HCT116 (cell line): ENCODE results near the gene CDH9. TPM values are rescaled to one million over a fixed set of nuclear protein-coding genes. Genes with fewer than 3 reads are reported as not detected.

Experiments used
- ATAC-seq: fragments of 200-7000 bp; cut with Tn5 transposase; 2 replicates; pipeline ENCODE4 v1.9.1; 2020; ENCODE audit warnings: mild to moderate bottlenecking, moderate library complexity
- Bru-seq: library from RNA; stranded (reverse); fragments of 400-500 nt; gene quantifications from one replicate; lab custom pipeline; 2021; lab: Mats Ljungman, UMichigan
- BruChase-seq, 2 experiments: library from RNA; stranded (reverse); fragments of 400-500 nt; gene quantifications; one replicate each; lab custom pipeline; 2021; lab: Mats Ljungman, UMichigan
- BruUV-seq: library from RNA; stranded (reverse); fragments of 400-500 nt; replicated peaks from 2 replicates; lab custom pipeline; 2021; lab: Mats Ljungman, UMichigan
- CTCF ChIA-PET: fragments of 300-600 bp; sonication (Branson Sonifier 250); formaldehyde crosslinking; loops from one replicate; lab custom pipeline; 2021; ENCODE audit warnings: antibody characterized with exemption; lab: Charles Lee
- POLR2A ChIA-PET: fragments of 300-600, 350-600 bp; sonication (Branson Sonifier 250); formaldehyde crosslinking; loops from one replicate; lab custom pipeline; 2021; ENCODE audit warnings: antibody characterized with exemption; lab: Charles Lee
- RAD21 ChIA-PET, 2 experiments: fragments of 300-600 bp; sonication (Branson Sonifier 250); formaldehyde crosslinking; loops; one replicate each; lab custom pipeline; 2023; ENCODE audit warnings: low total read pairs in 2 of 2; ENCODE audit not compliant: uncharacterized antibody in 2 of 2, unreplicated experiment in 2 of 2, low non-redundant PET in 1 of 2; lab: Charles Lee
- DNase-seq: peaks from one replicate; pipeline ENCODE4 v3.0.0-alpha.2; 2010; ENCODE audit warnings: low read depth, low spot score
- H2AFZ ChIP-seq: fragments of 200-600 bp; shearing (Covaris generic), sonication (generic); 2 replicates; pipeline ENCODE4 v1.6.1; 2017; ENCODE audit warnings: low read depth, mixed run types, mixed read lengths, antibody characterized with exemption, low read length; ENCODE audit not compliant: poor library complexity, severe bottlenecking
- H3K27ac ChIP-seq: 2 replicates; pipeline ENCODE4 v1.5.1; 2012; ENCODE audit warnings: low read depth, low read length
- H3K27me3 ChIP-seq: fragments of 200-600 bp; sonication (generic); 2 replicates; pipeline ENCODE4 v1.6.1; 2016; ENCODE audit warnings: mixed run types, low read length, mixed read lengths; ENCODE audit not compliant: insufficient read depth
- H3K36me3 ChIP-seq, 2 experiments: fragments of 200-500 bp in 1 of 2; fragments of 200-600 bp in 1 of 2; sonication (Bioruptor generic) in 1 of 2; sonication (generic) in 1 of 2; 2 replicates each; pipeline versions ENCODE4 v1.5.1 to v1.6.1; 2014 to 2016; ENCODE audit warnings: low read length in 2 of 2, inconsistent platforms in 1 of 2, mixed read lengths in 1 of 2, mixed run types in 1 of 2; ENCODE audit not compliant: insufficient read depth in 2 of 2, control insufficient read depth in 1 of 2
- H3K4me1 ChIP-seq, 2 experiments: fragments of 200-600 bp in 1 of 2; sonication (generic) in 1 of 2; 2 replicates each; pipeline versions ENCODE4 v1.5.1 to v1.6.1; 2012 to 2017; ENCODE audit warnings: low read length in 2 of 2, inconsistent platforms in 1 of 2, mild to moderate bottlenecking in 1 of 2, mixed read lengths in 1 of 2, mixed run types in 1 of 2, moderate library complexity in 1 of 2; ENCODE audit not compliant: insufficient read depth in 2 of 2, control insufficient read depth in 1 of 2
- H3K4me2 ChIP-seq: fragments of 200-600 bp; sonication (generic); 2 replicates; pipeline ENCODE4 v1.6.1; 2017; ENCODE audit warnings: mixed run types, low read length, mixed read lengths
- H3K4me3 ChIP-seq, 2 experiments: fragments of 200-600 bp in 1 of 2; sonication (generic) in 1 of 2; replicated peaks in 1 of 2; 2 replicates each; pipeline ENCODE4 v1.5.1; 2011 to 2016; ENCODE audit warnings: low read length in 2 of 2, control low read depth in 1 of 2, low read depth in 1 of 2, mild to moderate bottlenecking in 1 of 2, mixed read lengths in 1 of 2, mixed run types in 1 of 2
- H3K79me2 ChIP-seq: fragments of 200-600 bp; sonication (generic); 2 replicates; pipeline ENCODE4 v1.6.1; 2017; ENCODE audit warnings: mild to moderate bottlenecking, mixed run types, low read length, moderate library complexity, mixed read lengths; ENCODE audit not compliant: insufficient read depth
- H3K9ac ChIP-seq: fragments of 200-600 bp; sonication (generic); 2 replicates; pipeline ENCODE4 v1.6.1; 2016; ENCODE audit warnings: low read length, mixed read lengths
- H3K9me2 ChIP-seq: fragments of 200-600 bp; sonication (generic), shearing (Covaris generic); 2 replicates; pipeline ENCODE4 v1.6.1; 2017; ENCODE audit warnings: mixed run types, mild to moderate bottlenecking, moderate library complexity; ENCODE audit not compliant: insufficient read depth
- H3K9me3 ChIP-seq, 2 experiments: fragments of 200-500 bp in 1 of 2; fragments of 200-600 bp in 1 of 2; sonication (Bioruptor generic) in 1 of 2; sonication (generic) in 1 of 2; 2 replicates each; pipeline ENCODE4 v1.6.1; 2014 to 2017; ENCODE audit warnings: low read length in 2 of 2, mixed read lengths in 2 of 2, inconsistent platforms in 1 of 2, low read depth in 1 of 2, mild to moderate bottlenecking in 1 of 2, mixed run types in 1 of 2, moderate library complexity in 1 of 2; ENCODE audit not compliant: control insufficient read depth in 1 of 2, insufficient read depth in 1 of 2
- H4K20me1 ChIP-seq: fragments of 200-600 bp; sonication (generic), shearing (Covaris generic); 2 replicates; pipeline ENCODE4 v1.6.1; 2017; ENCODE audit warnings: mixed run types, mild to moderate bottlenecking, moderate library complexity; ENCODE audit not compliant: insufficient read depth
- CTCF ChIP-seq, 3 experiments: fragments of 200-600 bp in 1 of 3; sonication (generic) in 1 of 3; IDR thresholded peaks in 2 of 3; conservative IDR thresholded peaks in 1 of 3; 2 replicates each; pipeline ENCODE4 v1.5.1; 2012 to 2017; ENCODE audit warnings: low read depth in 2 of 3, low read length in 2 of 3, antibody characterized with exemption in 1 of 3, borderline replicate concordance in 1 of 3, control low read depth in 1 of 3, mild to moderate bottlenecking in 1 of 3, mixed read lengths in 1 of 3, mixed run types in 1 of 3, moderate library complexity in 1 of 3; ENCODE audit not compliant: insufficient read depth in 1 of 3
- EGR1 ChIP-seq: IDR thresholded peaks from 2 replicates; pipeline ENCODE4 v1.6.1; 2012; ENCODE audit warnings: low read depth
- ELF1 ChIP-seq: IDR thresholded peaks from 2 replicates; pipeline ENCODE4 v1.6.1; 2012; ENCODE audit warnings: low read depth, borderline replicate concordance
- JUND ChIP-seq: IDR thresholded peaks from 2 replicates; pipeline ENCODE4 v1.6.1; 2012
- POLR2AphosphoS5 ChIP-seq: IDR thresholded peaks from 2 replicates; pipeline ENCODE4 v1.6.1; 2011; ENCODE audit warnings: mild to moderate bottlenecking, low read depth, low read length, moderate library complexity
- REST ChIP-seq: IDR thresholded peaks from 2 replicates; pipeline ENCODE4 v1.6.1; 2012; ENCODE audit warnings: low read depth
- SP1 ChIP-seq: IDR thresholded peaks from 2 replicates; pipeline ENCODE4 v1.6.1; 2012; ENCODE audit warnings: low read depth
- YY1 ChIP-seq: IDR thresholded peaks from 2 replicates; pipeline ENCODE4 v1.6.1; 2011; ENCODE audit warnings: low read length, low read depth, moderate library complexity, mild to moderate bottlenecking; ENCODE audit not compliant: insufficient replicate concordance; ENCODE audit errors: extremely low read depth
- intact Hi-C: fragments of 100-400 bp; cut with micrococcal nuclease; formaldehyde crosslinking; loops from 2 replicates; pipeline ENCODE4 v1.10.0; 2022
- long read RNA-seq: library from polyadenylated mRNA; unstranded; transcript quantifications from one replicate; pipeline ENCODE4 v2.0.0, GENCODE V29; 2021; ENCODE audit not compliant: unreplicated experiment
- polyA plus RNA-seq: library from polyadenylated mRNA; unstranded; fragments of >200 nt; gene quantifications from 2 replicates; pipeline ENCODE4 v1.2.1, GENCODE V29; 2012; ENCODE audit warnings: missing spikeins
- total RNA-seq: library from RNA; stranded (reverse); gene quantifications from one replicate; pipeline ENCODE4 v1.2.1, GENCODE V29; 2021; ENCODE audit not compliant: unreplicated experiment

Gene CDH9
- total RNA-seq (not detected), Bru-seq, nascent RNA (not detected), BruChase-seq, experiment 1, labeled RNA remaining after a 6-hour chase (not detected), BruChase-seq, experiment 2, labeled RNA remaining after a 2-hour chase (not detected)
- not detected in 2 replicates for polyA plus RNA-seq
- long read RNA-seq, result 0 reads

- no peaks in the 10 kb centered on the region for H3K4me1 ChIP-seq
- no peaks in the 10 kb centered on the region for H3K9me2 ChIP-seq
- TF ChIP-seq REST (no peak), EGR1 (no peak), CTCF (IDR thresholded peaks at IDR 0.05 in 2 of 3, conservative IDR thresholded peaks at IDR 0.05 in 1 of 3; ENCODE audit: borderline replicate concordance in 1 of 3, insufficient read depth in 1 of 3, low read depth in 2 of 3, low read length in 2 of 3) (no peak), YY1 (no peak), POLR2AphosphoS5 (no peak), JUND (no peak), SP1 (no peak), ELF1 (no peak)
- no peaks in the 10 kb centered on the region for H3K36me3 ChIP-seq
- H3K9ac ChIP-seq, result no peak within 1 kb of the TSS
- H2AFZ ChIP-seq, result no peak within 1 kb of the TSS
- intact Hi-C loops, result no loop called here
- H3K27me3 ChIP-seq, result no peaks in the 10 kb centered on the region
- POLR2A ChIA-PET, result no interaction called here
- H3K4me3 ChIP-seq, result no peak within 1 kb of the TSS
- CTCF ChIA-PET, result no interaction called here
- ATAC-seq, result no peak
- no peak within 1 kb of the TSS for H3K4me2 ChIP-seq
- H3K79me2 ChIP-seq, result no peaks in the 10 kb centered on the region
- BruUV-seq, result no TSS peak
- DNase-seq, result no peak
- no peaks in the 10 kb centered on the region for H4K20me1 ChIP-seq
- H3K27ac ChIP-seq, result no peak within 1 kb of the TSS
- H3K9me3 ChIP-seq, result peaks cover 12 to 13% of the 10 kb centered on the region in 2 experiments; a peak in 3 of 4 replicates
- RAD21 ChIA-PET, result no interaction called here
Measured at GRCh38 chr5:27038476-27038875, at the start of gene CDH9. Gene CDH9, minus strand, starts transcription at chr5:27038586. Its CDS starts 50,253 bp downstream, at chr5:26988333.
